Measurements from ENCODE around the gene RNF215. TPM values are rescaled to one million over a fixed set of nuclear protein-coding genes. Genes with fewer than 3 reads are reported as not detected.
"Not testable (repeated sequence)": the region's sequence is repeated elsewhere in the genome, so short reads cannot be mapped to it uniquely, and the experiment has no call there.

Gene RNF215
- total and polyA plus RNA-seq, 3 experiments from 2014 or later: 0.22 to 7.9 (median 6.3) TPM

DNA sequence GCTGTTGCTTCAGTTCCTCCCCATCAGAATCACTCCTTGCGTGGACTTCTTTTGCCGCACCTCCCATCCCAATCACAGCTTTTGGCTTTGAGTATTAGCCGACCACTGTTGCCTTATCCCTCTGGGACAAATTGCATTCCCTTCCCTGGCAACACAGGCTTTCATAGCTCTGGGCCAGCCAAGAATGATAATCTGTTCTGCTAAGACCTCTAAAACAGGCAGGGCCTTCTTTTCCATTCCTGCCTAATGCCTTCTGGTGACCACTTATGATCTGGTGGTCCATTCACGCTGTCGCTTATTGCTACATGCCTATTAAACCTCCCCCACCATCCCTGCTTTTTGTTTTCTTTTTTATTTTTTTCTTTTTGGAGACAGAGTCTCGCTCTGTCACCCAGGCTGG lies 19.2 kb upstream of the RNF215 start:
- Mint-ChIP-seq H3K36me3 (peaks cover 0 to 6% (median 5%) of the 10 kb centered on the region in 3 donors), H3K4me1 (no peaks in the 10 kb centered on the region), H3K27ac (peak overlapping the region in 2 of 8 donors; percentile 55 to 59), H3K9me3 (no peaks in the 10 kb centered on the region), H3K4me3 (no peak overlapping the region), H3K27me3 (no peaks in the 10 kb centered on the region)
- Histone ChIP-seq H3K27ac (ENCODE audit: low read depth, low read length) (no peak overlapping the region), H3K4me1 (ENCODE audit: insufficient read depth, low read length) (no peaks in the 10 kb centered on the region), H3K4me3 (ENCODE audit: low read length) (no peak overlapping the region), H3K9me3 (ENCODE audit: low read length) (no peaks in the 10 kb centered on the region), H3K36me3 (ENCODE audit: insufficient read depth, low read length) (no peaks in the 10 kb centered on the region), H3K27me3 (ENCODE audit: insufficient read depth, low read length, poor library complexity, severe bottlenecking) (no peaks in the 10 kb centered on the region)
- ChIA-PET CTCF (interaction anchor here (0.9 to 1.7 kb wide), 2 partner anchors 20 to 116 kb away, joined by 3 read pairs; no protein-coding TSS in a partner anchor), POLR2A (no interaction called here)
- DNase-seq: no peak

GRCh38 chr22:30405731-30406130 lies 18.5 kb upstream of the RNF215 start:
- no peak for DNase-seq
- ChIA-PET CTCF (interaction anchor here (0.9 to 1.7 kb wide), 3 partner anchors 21 to 115 kb away, joined by 3 read pairs; no protein-coding TSS in a partner anchor), POLR2A (no interaction called here)
- Mint-ChIP-seq H3K27ac (peak overlapping the region in 1 of 8 donors; percentile 43), H3K36me3 (peaks cover 0 to 6% (median 3%) of the 10 kb centered on the region in 3 donors), H3K4me1 (no peaks in the 10 kb centered on the region), H3K27me3 (no peaks in the 10 kb centered on the region), H3K4me3 (no peak overlapping the region), H3K9me3 (no peaks in the 10 kb centered on the region)
- no peaks in the 10 kb centered on the region for H3K36me3 ChIP-seq (ENCODE audit: insufficient read depth, low read length)
- H3K27me3 ChIP-seq (ENCODE audit: insufficient read depth, low read length, poor library complexity, severe bottlenecking): no peaks in the 10 kb centered on the region
- no peak overlapping the region for H3K27ac ChIP-seq (ENCODE audit: low read depth, low read length)
- H3K4me3 ChIP-seq (ENCODE audit: low read length): no peak overlapping the region
- no peaks in the 10 kb centered on the region for H3K9me3 ChIP-seq (ENCODE audit: low read length)
- no peaks in the 10 kb centered on the region for H3K4me1 ChIP-seq (ENCODE audit: insufficient read depth, low read length)

- Histone ChIP-seq H3K27me3 (ENCODE audit: insufficient read depth, low read length, poor library complexity, severe bottlenecking) (no peaks in the 10 kb centered on the region), H3K36me3 (ENCODE audit: insufficient read depth, low read length) (no peaks in the 10 kb centered on the region), H3K4me3 (ENCODE audit: low read length) (no peak overlapping the region), H3K9me3 (ENCODE audit: low read length) (no peaks in the 10 kb centered on the region), H3K4me1 (ENCODE audit: insufficient read depth, low read length) (no peaks in the 10 kb centered on the region), H3K27ac (ENCODE audit: low read depth, low read length) (no peak overlapping the region)
- Mint-ChIP-seq H3K4me3 (no peak overlapping the region), H3K4me1 (no peaks in the 10 kb centered on the region), H3K36me3 (peaks cover 0 to 4% (median 2%) of the 10 kb centered on the region in 3 donors), H3K27ac (peak overlapping the region in 3 of 8 donors; percentile 43 to 50 (median 46)), H3K27me3 (no peaks in the 10 kb centered on the region), H3K9me3 (no peaks in the 10 kb centered on the region)
- CTCF ChIA-PET: no interaction called here
- no peak for DNase-seq
- POLR2A ChIA-PET: no interaction called here
Observed at GRCh38 chr22:30404307-30404706, 17.1 kb upstream of the RNF215 start.

- H3K4me1 Mint-ChIP-seq: peaks cover 14% of the 10 kb centered on the region in 3 donors
- H3K27me3 ChIP-seq (ENCODE audit: insufficient read depth, low read length, poor library complexity, severe bottlenecking); H3K4me3 ChIP-seq (ENCODE audit: low read length); H3K27ac Mint-ChIP-seq; H3K27ac ChIP-seq (ENCODE audit: low read depth, low read length); H3K36me3 Mint-ChIP-seq; H3K9me3 Mint-ChIP-seq; H3K4me3 Mint-ChIP-seq; DNase-seq; H3K9me3 ChIP-seq (ENCODE audit: low read length); H3K27me3 Mint-ChIP-seq; CTCF ChIA-PET; H3K36me3 ChIP-seq (ENCODE audit: insufficient read depth, low read length): not testable (repeated sequence)
- POLR2A ChIA-PET: interaction anchor here (1.0 kb wide), 1 partner anchor 22 kb away, joined by 3 read pairs; no protein-coding TSS in a partner anchor
- peaks cover 13% of the 10 kb centered on the region for H3K4me1 ChIP-seq (ENCODE audit: insufficient read depth, low read length)
Observed at GRCh38 chr22:30402766-30403104, 15.5 kb upstream of the RNF215 start.

DNA sequence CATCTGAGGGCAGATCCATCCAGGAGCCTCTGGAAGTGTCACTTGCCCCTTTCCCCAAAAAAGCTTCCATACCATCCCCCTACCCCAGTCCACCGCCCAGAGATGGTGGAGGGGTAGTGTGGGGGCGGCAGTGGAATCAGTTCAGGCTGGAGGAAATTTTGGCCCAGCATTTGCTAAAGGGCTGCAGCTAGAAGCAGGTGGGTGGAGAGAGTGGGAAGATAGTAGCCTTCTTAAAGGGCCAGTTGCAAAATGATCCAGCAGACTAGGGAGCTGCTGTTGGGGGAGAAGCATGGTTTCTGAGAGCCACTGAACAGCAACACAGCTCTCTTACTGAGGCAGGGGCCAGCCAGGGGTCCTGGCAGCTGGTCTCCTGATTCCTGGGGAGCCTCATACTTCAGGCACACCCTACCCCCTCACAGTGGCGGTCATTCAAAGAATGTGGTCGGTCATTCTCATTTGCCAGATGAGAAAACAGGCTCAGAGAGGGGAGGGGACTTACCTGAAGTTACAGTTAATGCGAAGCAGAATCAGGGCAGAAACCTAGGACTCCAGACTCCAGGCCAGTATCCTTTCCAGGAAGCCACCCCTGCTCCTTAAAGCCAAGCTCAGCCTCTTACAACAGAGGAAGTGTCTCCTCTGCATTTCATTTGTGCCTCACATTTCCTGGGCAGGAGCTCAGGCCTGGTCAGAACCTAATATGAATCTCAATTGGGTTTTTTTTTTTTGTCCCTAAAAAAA lies 15.0 kb upstream of the RNF215 start:
- Histone ChIP-seq H3K4me1 (ENCODE audit: insufficient read depth, low read length) (peaks cover 18% of the 10 kb centered on the region), H3K4me3 (ENCODE audit: low read length) (no peak overlapping the region), H3K27me3 (ENCODE audit: insufficient read depth, low read length, poor library complexity, severe bottlenecking) (peaks cover 6% of the 10 kb centered on the region), H3K9me3 (ENCODE audit: low read length) (no peaks in the 10 kb centered on the region), H3K27ac (ENCODE audit: low read depth, low read length) (no peak overlapping the region), H3K36me3 (ENCODE audit: insufficient read depth, low read length) (no peaks in the 10 kb centered on the region)
- CTCF ChIA-PET: interaction anchor here (1.1 kb wide), 1 partner anchor 11 kb away, joined by 5 read pairs; no protein-coding TSS in a partner anchor
- Mint-ChIP-seq H3K36me3 (peaks cover 0 to 3% (median 0%) of the 10 kb centered on the region in 3 donors), H3K4me3 (no peak overlapping the region), H3K27me3 (peaks cover 6 to 10% of the 10 kb centered on the region in 2 donors), H3K27ac (peak overlapping the region in 1 of 8 donors; percentile 44), H3K9me3 (no peaks in the 10 kb centered on the region), H3K4me1 (peaks cover 17% of the 10 kb centered on the region in 3 donors)
- POLR2A ChIA-PET: no interaction called here
- no peak for DNase-seq

DNA sequence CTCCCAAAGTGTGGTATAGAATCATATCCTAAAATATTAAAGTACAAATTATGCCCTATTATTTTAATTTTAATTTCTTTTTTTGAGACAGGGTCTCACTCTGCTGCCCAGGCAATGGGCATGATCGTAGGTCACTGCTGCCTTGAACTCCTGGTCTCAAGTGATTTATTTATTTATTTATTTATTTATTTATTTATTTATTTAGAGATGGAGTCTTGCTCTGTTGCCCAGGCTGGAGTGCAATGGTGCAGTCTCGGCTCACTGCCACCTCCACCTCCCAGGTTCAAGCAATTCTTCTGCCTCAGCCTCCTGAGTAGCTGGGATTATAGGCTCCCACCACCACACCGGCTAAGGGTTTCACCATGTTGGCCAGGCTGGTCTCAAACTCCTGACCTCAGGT lies 13.8 kb upstream of the RNF215 start:
- DNase-seq; H3K36me3 Mint-ChIP-seq; H3K27me3 ChIP-seq (ENCODE audit: insufficient read depth, low read length, poor library complexity, severe bottlenecking); H3K4me3 Mint-ChIP-seq; H3K9me3 ChIP-seq (ENCODE audit: low read length); H3K36me3 ChIP-seq (ENCODE audit: insufficient read depth, low read length); H3K27ac Mint-ChIP-seq; H3K4me3 ChIP-seq (ENCODE audit: low read length); POLR2A ChIA-PET; CTCF ChIA-PET; H3K9me3 Mint-ChIP-seq; H3K27ac ChIP-seq (ENCODE audit: low read depth, low read length): not testable (repeated sequence)
- H3K4me1 ChIP-seq (ENCODE audit: insufficient read depth, low read length): peaks cover 26% of the 10 kb centered on the region
- Mint-ChIP-seq H3K27me3 (peaks cover 12 to 19% of the 10 kb centered on the region in 2 donors), H3K4me1 (peaks cover 22 to 27% (median 25%) of the 10 kb centered on the region in 3 donors)

DNA sequence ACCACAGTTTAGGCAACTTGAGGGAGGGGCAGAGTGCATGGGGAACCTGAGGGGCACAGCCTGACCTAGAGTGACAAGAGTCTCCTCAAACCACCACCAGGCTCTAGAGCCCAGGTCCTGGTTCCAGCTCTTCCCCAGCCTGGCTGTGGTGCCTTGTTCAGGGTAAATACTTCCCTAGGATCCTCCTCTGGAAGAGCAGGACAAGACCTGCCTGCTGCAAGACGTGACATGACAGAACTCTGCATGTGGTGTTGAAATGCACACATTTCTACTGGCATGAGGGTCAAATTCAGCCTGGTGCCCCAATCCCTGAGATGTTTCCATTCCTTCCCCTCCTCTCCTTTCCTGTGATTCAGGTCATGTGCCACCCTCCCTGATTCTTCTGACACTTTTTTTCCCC lies 12.9 kb upstream of the RNF215 start:
- CTCF ChIA-PET: interaction anchor here (1.3 kb wide), 1 partner anchor 111 kb away, joined by 3 read pairs; the partner anchor contains the start of gene CASTOR1
- no peaks in the 10 kb centered on the region for H3K36me3 Mint-ChIP-seq
- no peaks in the 10 kb centered on the region for H3K9me3 ChIP-seq (ENCODE audit: low read length)
- H3K27ac ChIP-seq (ENCODE audit: low read depth, low read length): no peak overlapping the region
- H3K27me3 Mint-ChIP-seq: peaks cover 14 to 27% of the 10 kb centered on the region in 2 donors
- no peaks in the 10 kb centered on the region for H3K9me3 Mint-ChIP-seq
- DNase-seq: no peak
- H3K36me3 ChIP-seq (ENCODE audit: insufficient read depth, low read length): no peaks in the 10 kb centered on the region
- H3K27ac Mint-ChIP-seq: no peak overlapping the region
- H3K27me3 ChIP-seq (ENCODE audit: insufficient read depth, low read length, poor library complexity, severe bottlenecking): peaks cover 12% of the 10 kb centered on the region
- POLR2A ChIA-PET: interaction anchor here (0.6 kb wide), 1 partner anchor 81 kb away, joined by 3 read pairs; no protein-coding TSS in a partner anchor
- H3K4me3 Mint-ChIP-seq: no peak overlapping the region
- peaks cover 24 to 31% (median 25%) of the 10 kb centered on the region in 3 donors for H3K4me1 Mint-ChIP-seq
- no peak overlapping the region for H3K4me3 ChIP-seq (ENCODE audit: low read length)
- H3K4me1 ChIP-seq (ENCODE audit: insufficient read depth, low read length): peaks cover 30% of the 10 kb centered on the region

GRCh38 chr22:30399718-30400117 lies 12.5 kb upstream of the RNF215 start:
- no peak for DNase-seq
- Mint-ChIP-seq H3K36me3 (no peaks in the 10 kb centered on the region), H3K4me3 (no peak overlapping the region), H3K27me3 (peaks cover 15 to 32% of the 10 kb centered on the region in 2 donors), H3K4me1 (peaks cover 24 to 31% (median 25%) of the 10 kb centered on the region in 3 donors), H3K27ac (no peak overlapping the region), H3K9me3 (no peaks in the 10 kb centered on the region)
- Histone ChIP-seq H3K27me3 (ENCODE audit: insufficient read depth, low read length, poor library complexity, severe bottlenecking) (peaks cover 12% of the 10 kb centered on the region), H3K27ac (ENCODE audit: low read depth, low read length) (no peak overlapping the region), H3K4me3 (ENCODE audit: low read length) (no peak overlapping the region), H3K4me1 (ENCODE audit: insufficient read depth, low read length) (peaks cover 30% of the 10 kb centered on the region), H3K36me3 (ENCODE audit: insufficient read depth, low read length) (no peaks in the 10 kb centered on the region), H3K9me3 (ENCODE audit: low read length) (no peaks in the 10 kb centered on the region)
- POLR2A ChIA-PET: no interaction called here
- CTCF ChIA-PET: interaction anchor here (1.3 kb wide), 1 partner anchor 111 kb away, joined by 3 read pairs; the partner anchor contains the start of gene CASTOR1
